HCT116 (cell line): ENCODE results near the gene TASP1. TPM values are rescaled to one million over a fixed set of nuclear protein-coding genes. Genes with fewer than 3 reads are reported as not detected.

ENCODE experiments used
- ATAC-seq: fragments of 200-7000 bp; cut with Tn5 transposase; 2 replicates; pipeline ENCODE4 v1.9.1; 2020; ENCODE audit warnings: mild to moderate bottlenecking, moderate library complexity
- BruUV-seq: library from RNA; stranded (reverse); fragments of 400-500 nt; replicated peaks from 2 replicates; lab custom pipeline; 2021; lab: Mats Ljungman, UMichigan
- CTCF ChIA-PET: fragments of 300-600 bp; sonication (Branson Sonifier 250); formaldehyde crosslinking; loops from one replicate; lab custom pipeline; 2021; ENCODE audit warnings: antibody characterized with exemption; lab: Charles Lee
- POLR2A ChIA-PET: fragments of 300-600, 350-600 bp; sonication (Branson Sonifier 250); formaldehyde crosslinking; loops from one replicate; lab custom pipeline; 2021; ENCODE audit warnings: antibody characterized with exemption; lab: Charles Lee
- RAD21 ChIA-PET, 2 experiments: fragments of 300-600 bp; sonication (Branson Sonifier 250); formaldehyde crosslinking; loops; one replicate each; lab custom pipeline; 2023; ENCODE audit warnings: low total read pairs in 2 of 2; ENCODE audit not compliant: uncharacterized antibody in 2 of 2, unreplicated experiment in 2 of 2, low non-redundant PET in 1 of 2; lab: Charles Lee
- DNase-seq: peaks from one replicate; pipeline ENCODE4 v3.0.0-alpha.2; 2010; ENCODE audit warnings: low read depth, low spot score
- H2AFZ ChIP-seq: fragments of 200-600 bp; shearing (Covaris generic), sonication (generic); 2 replicates; pipeline ENCODE4 v1.6.1; 2017; ENCODE audit warnings: low read depth, mixed run types, mixed read lengths, antibody characterized with exemption, low read length; ENCODE audit not compliant: poor library complexity, severe bottlenecking
- H3K27ac ChIP-seq: 2 replicates; pipeline ENCODE4 v1.5.1; 2012; ENCODE audit warnings: low read depth, low read length
- H3K27me3 ChIP-seq: fragments of 200-600 bp; sonication (generic); 2 replicates; pipeline ENCODE4 v1.6.1; 2016; ENCODE audit warnings: mixed run types, low read length, mixed read lengths; ENCODE audit not compliant: insufficient read depth
- H3K36me3 ChIP-seq, 2 experiments: fragments of 200-500 bp in 1 of 2; fragments of 200-600 bp in 1 of 2; sonication (Bioruptor generic) in 1 of 2; sonication (generic) in 1 of 2; 2 replicates each; pipeline versions ENCODE4 v1.5.1 to v1.6.1; 2014 to 2016; ENCODE audit warnings: low read length in 2 of 2, inconsistent platforms in 1 of 2, mixed read lengths in 1 of 2, mixed run types in 1 of 2; ENCODE audit not compliant: insufficient read depth in 2 of 2, control insufficient read depth in 1 of 2
- H3K4me1 ChIP-seq, 2 experiments: fragments of 200-600 bp in 1 of 2; sonication (generic) in 1 of 2; 2 replicates each; pipeline versions ENCODE4 v1.5.1 to v1.6.1; 2012 to 2017; ENCODE audit warnings: low read length in 2 of 2, inconsistent platforms in 1 of 2, mild to moderate bottlenecking in 1 of 2, mixed read lengths in 1 of 2, mixed run types in 1 of 2, moderate library complexity in 1 of 2; ENCODE audit not compliant: insufficient read depth in 2 of 2, control insufficient read depth in 1 of 2
- H3K4me2 ChIP-seq: fragments of 200-600 bp; sonication (generic); 2 replicates; pipeline ENCODE4 v1.6.1; 2017; ENCODE audit warnings: mixed run types, low read length, mixed read lengths
- H3K4me3 ChIP-seq, 2 experiments: fragments of 200-600 bp in 1 of 2; sonication (generic) in 1 of 2; replicated peaks in 1 of 2; 2 replicates each; pipeline ENCODE4 v1.5.1; 2011 to 2016; ENCODE audit warnings: low read length in 2 of 2, control low read depth in 1 of 2, low read depth in 1 of 2, mild to moderate bottlenecking in 1 of 2, mixed read lengths in 1 of 2, mixed run types in 1 of 2
- H3K79me2 ChIP-seq: fragments of 200-600 bp; sonication (generic); 2 replicates; pipeline ENCODE4 v1.6.1; 2017; ENCODE audit warnings: mild to moderate bottlenecking, mixed run types, low read length, moderate library complexity, mixed read lengths; ENCODE audit not compliant: insufficient read depth
- H3K9ac ChIP-seq: fragments of 200-600 bp; sonication (generic); 2 replicates; pipeline ENCODE4 v1.6.1; 2016; ENCODE audit warnings: low read length, mixed read lengths
- H3K9me2 ChIP-seq: fragments of 200-600 bp; sonication (generic), shearing (Covaris generic); 2 replicates; pipeline ENCODE4 v1.6.1; 2017; ENCODE audit warnings: mixed run types, mild to moderate bottlenecking, moderate library complexity; ENCODE audit not compliant: insufficient read depth
- H3K9me3 ChIP-seq, 2 experiments: fragments of 200-500 bp in 1 of 2; fragments of 200-600 bp in 1 of 2; sonication (Bioruptor generic) in 1 of 2; sonication (generic) in 1 of 2; 2 replicates each; pipeline ENCODE4 v1.6.1; 2014 to 2017; ENCODE audit warnings: low read length in 2 of 2, mixed read lengths in 2 of 2, inconsistent platforms in 1 of 2, low read depth in 1 of 2, mild to moderate bottlenecking in 1 of 2, mixed run types in 1 of 2, moderate library complexity in 1 of 2; ENCODE audit not compliant: control insufficient read depth in 1 of 2, insufficient read depth in 1 of 2
- H4K20me1 ChIP-seq: fragments of 200-600 bp; sonication (generic), shearing (Covaris generic); 2 replicates; pipeline ENCODE4 v1.6.1; 2017; ENCODE audit warnings: mixed run types, mild to moderate bottlenecking, moderate library complexity; ENCODE audit not compliant: insufficient read depth
- ATF3 ChIP-seq: IDR thresholded peaks from 2 replicates; pipeline ENCODE4 v1.6.1; 2012
- CBX3 ChIP-seq: IDR thresholded peaks from 2 replicates; pipeline ENCODE4 v1.6.1; 2012; ENCODE audit warnings: low read depth
- CEBPB ChIP-seq: IDR thresholded peaks from 2 replicates; pipeline ENCODE4 v1.6.1; 2012; ENCODE audit warnings: low read depth
- CTCF ChIP-seq, 3 experiments: fragments of 200-600 bp in 1 of 3; sonication (generic) in 1 of 3; IDR thresholded peaks in 2 of 3; conservative IDR thresholded peaks in 1 of 3; 2 replicates each; pipeline ENCODE4 v1.5.1; 2012 to 2017; ENCODE audit warnings: low read depth in 2 of 3, low read length in 2 of 3, antibody characterized with exemption in 1 of 3, borderline replicate concordance in 1 of 3, control low read depth in 1 of 3, mild to moderate bottlenecking in 1 of 3, mixed read lengths in 1 of 3, mixed run types in 1 of 3, moderate library complexity in 1 of 3; ENCODE audit not compliant: insufficient read depth in 1 of 3
- EGR1 ChIP-seq: IDR thresholded peaks from 2 replicates; pipeline ENCODE4 v1.6.1; 2012; ENCODE audit warnings: low read depth
- ELF1 ChIP-seq: IDR thresholded peaks from 2 replicates; pipeline ENCODE4 v1.6.1; 2012; ENCODE audit warnings: low read depth, borderline replicate concordance
- EZH2 ChIP-seq: fragments of 200-600 bp; sonication (generic); IDR thresholded peaks from 2 replicates; pipeline ENCODE4 v1.6.1; 2017; ENCODE audit warnings: antibody characterized with exemption, mixed run types
- EZH2phosphoT487 ChIP-seq: fragments of 200-600 bp; IDR thresholded peaks from 2 replicates; pipeline ENCODE4 v1.6.1; 2018; ENCODE audit warnings: antibody characterized with exemption, borderline replicate concordance
- FOSL1 ChIP-seq: IDR thresholded peaks from 2 replicates; pipeline ENCODE4 v1.6.1; 2012; ENCODE audit warnings: low read depth
- MAX ChIP-seq: IDR thresholded peaks from 2 replicates; pipeline ENCODE4 v1.6.1; 2012
- POLR2A ChIP-seq: IDR thresholded peaks from 2 replicates; pipeline ENCODE4 v1.7.0; 2011; ENCODE audit warnings: borderline replicate concordance; ENCODE audit not compliant: insufficient read depth, insufficient read length; ENCODE audit errors: extremely low read depth
- POLR2AphosphoS5 ChIP-seq: IDR thresholded peaks from 2 replicates; pipeline ENCODE4 v1.6.1; 2011; ENCODE audit warnings: mild to moderate bottlenecking, low read depth, low read length, moderate library complexity
- RAD21 ChIP-seq: IDR thresholded peaks from 2 replicates; pipeline ENCODE4 v1.6.1; 2012; ENCODE audit warnings: low read depth, mild to moderate bottlenecking
- REST ChIP-seq: IDR thresholded peaks from 2 replicates; pipeline ENCODE4 v1.6.1; 2012; ENCODE audit warnings: low read depth
- SIN3A ChIP-seq: IDR thresholded peaks from 2 replicates; pipeline ENCODE4 v1.6.1; 2012; ENCODE audit warnings: low read depth
- SP1 ChIP-seq: IDR thresholded peaks from 2 replicates; pipeline ENCODE4 v1.6.1; 2012; ENCODE audit warnings: low read depth
- SRF ChIP-seq: IDR thresholded peaks from 2 replicates; pipeline ENCODE4 v1.6.1; 2012; ENCODE audit warnings: low read depth
- TCF7L2 ChIP-seq: IDR thresholded peaks from 2 replicates; pipeline ENCODE4 v1.7.0; 2011; ENCODE audit warnings: borderline replicate concordance, inconsistent platforms; ENCODE audit not compliant: insufficient read depth, insufficient read length; ENCODE audit errors: extremely low read depth
- YY1 ChIP-seq: IDR thresholded peaks from 2 replicates; pipeline ENCODE4 v1.6.1; 2011; ENCODE audit warnings: low read length, low read depth, moderate library complexity, mild to moderate bottlenecking; ENCODE audit not compliant: insufficient replicate concordance; ENCODE audit errors: extremely low read depth
- ZNF274 ChIP-seq: fragments of 200-500 bp; sonication (Bioruptor generic); IDR thresholded peaks from 2 replicates; pipeline ENCODE4 v1.6.1; 2014; ENCODE audit warnings: mild to moderate bottlenecking, low read depth, low read length, inconsistent platforms
- intact Hi-C: fragments of 100-400 bp; cut with micrococcal nuclease; formaldehyde crosslinking; loops from 2 replicates; pipeline ENCODE4 v1.10.0; 2022
- total RNA-seq: library from RNA; stranded (reverse); gene quantifications from one replicate; pipeline ENCODE4 v1.2.1, GENCODE V29; 2021; ENCODE audit not compliant: unreplicated experiment

The TASP1 gene
- total RNA-seq, 1 experiment from 2014 or later = 19.1 TPM

- no peak overlapping the region for H3K4me2 ChIP-seq
- no peaks in the 10 kb centered on the region for H3K9me2 ChIP-seq
- no peak for DNase-seq
- no peaks in the 10 kb centered on the region for H3K27me3 ChIP-seq
- intact Hi-C loops = no loop called here
- no peaks in the 10 kb centered on the region for H4K20me1 ChIP-seq
- no peak overlapping the region for H3K4me3 ChIP-seq
- H3K4me1 ChIP-seq = no peaks in the 10 kb centered on the region
- H2AFZ ChIP-seq = no peak overlapping the region
- ChIA-PET POLR2A (no interaction called here), CTCF (no interaction called here), RAD21 (no interaction called here)
- TF ChIP-seq ZNF274 (no peak), MAX (no peak), EZH2phosphoT487 (no peak), POLR2AphosphoS5 (no peak), CBX3 (no peak), FOSL1 (no peak), CEBPB (no peak), ELF1 (no peak), EGR1 (no peak), ATF3 (no peak), POLR2A (no peak), SP1 (no peak), REST (no peak), RAD21 (no peak), SRF (no peak), EZH2 (no peak), CTCF (IDR thresholded peaks at IDR 0.05 in 2 of 3, conservative IDR thresholded peaks at IDR 0.05 in 1 of 3; ENCODE audit: borderline replicate concordance in 1 of 3, insufficient read depth in 1 of 3, low read depth in 2 of 3, low read length in 2 of 3) (no peak), SIN3A (no peak), YY1 (no peak), TCF7L2 (no peak)
- H3K9me3 ChIP-seq = no peaks in the 10 kb centered on the region
- H3K27ac ChIP-seq = no peak overlapping the region
- H3K79me2 ChIP-seq = no peaks in the 10 kb centered on the region
- BruUV-seq = no TSS peak
- ATAC-seq = no peak
- H3K36me3 ChIP-seq = no peaks in the 10 kb centered on the region
- H3K9ac ChIP-seq = no peak overlapping the region
Observed at GRCh38 chr20:13515291-13515690, 123.4 kb downstream of the TASP1 start.
